Activated naive CD8-positive, alpha-beta T cell treated with anti-CD3 and anti-CD28 coated beads, Interleukin-2, amount 10 ng/mL, durations not matched to agents 7 days and 5 days (primary cell): ENCODE measurements around the gene SPRR3. TPM values are rescaled to one million over a fixed set of nuclear protein-coding genes. Genes with fewer than 3 reads are reported as not detected.

ENCODE experiments used
- ATAC-seq: fragments of 150-1000 bp; cut with Tn5 transposase; one replicate; pipeline ENCODE4 v1.10.0; 2021; ENCODE audit warnings: low read depth, moderate library complexity
- POLR2A ChIA-PET: fragments of 350-600 bp; sonication (Branson Sonifier 250); formaldehyde crosslinking; loops from one replicate; lab custom pipeline; 2021; ENCODE audit warnings: antibody characterized with exemption; lab: Charles Lee
- DNase-seq: peaks from one replicate; pipeline ENCODE4 v3.0.0; 2021
- H3K27ac Mint-ChIP-seq: one replicate; pipeline ENCODE4 v1.8.0; 2022; ENCODE audit warnings: mild to moderate bottlenecking, mixed read lengths
- H3K27me3 Mint-ChIP-seq: one replicate; pipeline ENCODE4 v1.8.0; 2022; ENCODE audit warnings: mild to moderate bottlenecking, moderate library complexity, mixed read lengths
- H3K36me3 Mint-ChIP-seq: one replicate; pipeline ENCODE4 v1.8.0; 2021; ENCODE audit warnings: mild to moderate bottlenecking, mixed read lengths
- H3K4me1 Mint-ChIP-seq: one replicate; pipeline ENCODE4 v1.8.0; 2021; ENCODE audit warnings: mixed read lengths
- H3K4me3 Mint-ChIP-seq: one replicate; pipeline ENCODE4 v1.8.0; 2022; ENCODE audit warnings: mild to moderate bottlenecking, moderate library complexity, mixed read lengths
- H3K9me3 Mint-ChIP-seq: one replicate; pipeline ENCODE4 v1.8.0; 2021; ENCODE audit warnings: mixed read lengths
- total RNA-seq, 2 experiments: library from RNA; stranded (reverse); gene quantifications; one replicate each; pipeline ENCODE4 v1.2.3, GENCODE V29; 2021

SPRR3 gene
- total RNA-seq, 2 experiments from 2014 or later, result not detected

GRCh38 chr1:152969036-152969435 is 32.5 kb upstream of the SPRR3 start:
- H3K27ac Mint-ChIP-seq, result no peak overlapping the region
- H3K9me3 Mint-ChIP-seq, result no peaks in the 10 kb centered on the region
- H3K36me3 Mint-ChIP-seq, result no peaks in the 10 kb centered on the region
- POLR2A ChIA-PET, result no interaction called here
- no peak overlapping the region for H3K4me3 Mint-ChIP-seq
- DNase-seq (no peak), ATAC-seq (no peak)
- peaks cover 2% of the 10 kb centered on the region for H3K27me3 Mint-ChIP-seq
- no peaks in the 10 kb centered on the region for H3K4me1 Mint-ChIP-seq

- DNase-seq, result no peak
- Mint-ChIP-seq H3K27me3 (peaks cover 2% of the 10 kb centered on the region), H3K36me3 (no peaks in the 10 kb centered on the region), H3K9me3 (no peaks in the 10 kb centered on the region), H3K27ac (no peak within 1 kb of the TSS), H3K4me3 (no peak within 1 kb of the TSS), H3K4me1 (no peaks in the 10 kb centered on the region)
- POLR2A ChIA-PET, result no interaction called here
- ATAC-seq, result no peak
These were observed 31.1 kb upstream of the SPRR3 start, which contains the start of gene SPRR4 for GRCh38 chr1:152970495-152970894. Gene SPRR4, plus strand, starts transcription at chr1:152970648. Its CDS starts 1,243 bp downstream, at chr1:152971891.

GRCh38 chr1:152972196-152972886 is 29.2 kb upstream of the SPRR3 start:
- Mint-ChIP-seq H3K4me3 (no peak overlapping the region), H3K27ac (no peak overlapping the region), H3K4me1 (no peaks in the 10 kb centered on the region), H3K27me3 (peaks cover 2% of the 10 kb centered on the region), H3K36me3 (no peaks in the 10 kb centered on the region), H3K9me3 (no peaks in the 10 kb centered on the region)
- POLR2A ChIA-PET, result no interaction called here
- no peak for DNase-seq
- ATAC-seq, result no peak

- Mint-ChIP-seq H3K9me3 (no peaks in the 10 kb centered on the region), H3K36me3 (no peaks in the 10 kb centered on the region), H3K4me1 (no peaks in the 10 kb centered on the region), H3K4me3 (no peak overlapping the region), H3K27me3 (peaks cover 2% of the 10 kb centered on the region), H3K27ac (no peak overlapping the region)
- ATAC-seq, result no peak
- DNase-seq, result no peak
- POLR2A ChIA-PET, result no interaction called here
These were observed 24.9 kb upstream of the SPRR3 start for GRCh38 chr1:152976688-152977087.

- H3K4me3 Mint-ChIP-seq, result no peak overlapping the region
- no peaks in the 10 kb centered on the region for H3K9me3 Mint-ChIP-seq
These were observed 23.9 kb upstream of the SPRR3 start for GRCh38 chr1:152977614-152978013.

GRCh38 chr1:152980676-152981075 is 20.9 kb upstream of the SPRR3 start:
- Mint-ChIP-seq H3K9me3 (no peaks in the 10 kb centered on the region), H3K27me3 (peaks cover 6% of the 10 kb centered on the region), H3K4me3 (no peak overlapping the region), H3K4me1 (no peaks in the 10 kb centered on the region), H3K27ac (no peak overlapping the region), H3K36me3 (no peaks in the 10 kb centered on the region)
- ATAC-seq, result no peak
- DNase-seq, result no peak
- POLR2A ChIA-PET, result no interaction called here

More at GRCh38 chr1:152977614-152978013, 23.9 kb upstream of the SPRR3 start:
- H3K27me3 Mint-ChIP-seq, result peaks cover 2% of the 10 kb centered on the region
- no peak for ATAC-seq
- POLR2A ChIA-PET, result no interaction called here
- no peak overlapping the region for H3K27ac Mint-ChIP-seq
- H3K4me1 Mint-ChIP-seq, result no peaks in the 10 kb centered on the region
- no peaks in the 10 kb centered on the region for H3K36me3 Mint-ChIP-seq
- DNase-seq, result no peak

- no peak overlapping the region for H3K4me3 Mint-ChIP-seq
- peaks cover 6% of the 10 kb centered on the region for H3K27me3 Mint-ChIP-seq
- no peak for ATAC-seq
- no peaks in the 10 kb centered on the region for H3K36me3 Mint-ChIP-seq
- no peak overlapping the region for H3K27ac Mint-ChIP-seq
- H3K4me1 Mint-ChIP-seq, result no peaks in the 10 kb centered on the region
- H3K9me3 Mint-ChIP-seq, result no peaks in the 10 kb centered on the region
- no peak for DNase-seq
- POLR2A ChIA-PET, result no interaction called here
These were observed 20.2 kb upstream of the SPRR3 start for GRCh38 chr1:152981146-152981871.

- POLR2A ChIA-PET, result no interaction called here
- no peaks in the 10 kb centered on the region for H3K36me3 Mint-ChIP-seq
- H3K27me3 Mint-ChIP-seq, result peaks cover 6% of the 10 kb centered on the region
- H3K27ac Mint-ChIP-seq, result no peak overlapping the region
- no peak overlapping the region for H3K4me3 Mint-ChIP-seq
- no peaks in the 10 kb centered on the region for H3K9me3 Mint-ChIP-seq
- DNase-seq, result no peak
- no peaks in the 10 kb centered on the region for H3K4me1 Mint-ChIP-seq
- ATAC-seq, result no peak
These were observed 19.5 kb upstream of the SPRR3 start for GRCh38 chr1:152982076-152982475.

- no peaks in the 10 kb centered on the region for H3K9me3 Mint-ChIP-seq
- POLR2A ChIA-PET, result no interaction called here
These were observed 18.3 kb upstream of the SPRR3 start for GRCh38 chr1:152983234-152983633.

GRCh38 chr1:152983743-152984142 is 17.8 kb upstream of the SPRR3 start, which contains the start of gene SPRR1A:
Gene SPRR1A, plus strand, starts transcription at chr1:152984081. Its CDS starts 1,150 bp downstream, at chr1:152985231.
- POLR2A ChIA-PET, result no interaction called here
- no peak for ATAC-seq
- no peaks in the 10 kb centered on the region for H3K4me1 Mint-ChIP-seq
- no peaks in the 10 kb centered on the region for H3K36me3 Mint-ChIP-seq
- H3K4me3 Mint-ChIP-seq, result no peak within 1 kb of the TSS
- peaks cover 8% of the 10 kb centered on the region for H3K27me3 Mint-ChIP-seq
- no peaks in the 10 kb centered on the region for H3K9me3 Mint-ChIP-seq
- no peak within 1 kb of the TSS for H3K27ac Mint-ChIP-seq
- DNase-seq, result no peak

More at GRCh38 chr1:152983234-152983633, 18.3 kb upstream of the SPRR3 start:
- H3K36me3 Mint-ChIP-seq, result no peaks in the 10 kb centered on the region
- no peak for DNase-seq
- ATAC-seq, result no peak
- peaks cover 8% of the 10 kb centered on the region for H3K27me3 Mint-ChIP-seq
- no peaks in the 10 kb centered on the region for H3K4me1 Mint-ChIP-seq
- no peak overlapping the region for H3K27ac Mint-ChIP-seq
- H3K4me3 Mint-ChIP-seq, result no peak overlapping the region

GRCh38 chr1:152986578-152986977 is 15.0 kb upstream of the SPRR3 start:
- H3K9me3 Mint-ChIP-seq, result no peaks in the 10 kb centered on the region
- no peak overlapping the region for H3K4me3 Mint-ChIP-seq
- POLR2A ChIA-PET, result no interaction called here
- DNase-seq, result no peak
- ATAC-seq, result no peak
- H3K36me3 Mint-ChIP-seq, result no peaks in the 10 kb centered on the region
- no peaks in the 10 kb centered on the region for H3K4me1 Mint-ChIP-seq
- no peak overlapping the region for H3K27ac Mint-ChIP-seq
- H3K27me3 Mint-ChIP-seq, result peaks cover 12% of the 10 kb centered on the region

GRCh38 chr1:152993186-152993585 is 8.4 kb upstream of the SPRR3 start:
- ATAC-seq, result no peak
- DNase-seq, result no peak
- H3K4me3 Mint-ChIP-seq, result no peak overlapping the region
- H3K4me1 Mint-ChIP-seq, result no peaks in the 10 kb centered on the region
- H3K27me3 Mint-ChIP-seq, result peaks cover 17% of the 10 kb centered on the region
- no peak overlapping the region for H3K27ac Mint-ChIP-seq
- no peaks in the 10 kb centered on the region for H3K36me3 Mint-ChIP-seq
- H3K9me3 Mint-ChIP-seq, result no peaks in the 10 kb centered on the region
- POLR2A ChIA-PET, result no interaction called here

- H3K4me1 Mint-ChIP-seq, result no peaks in the 10 kb centered on the region
- POLR2A ChIA-PET, result no interaction called here
- H3K27ac Mint-ChIP-seq, result no peak overlapping the region
- no peak overlapping the region for H3K4me3 Mint-ChIP-seq
- ATAC-seq (no peak), DNase-seq (no peak)
- no peaks in the 10 kb centered on the region for H3K9me3 Mint-ChIP-seq
- H3K27me3 Mint-ChIP-seq, result peaks cover 13% of the 10 kb centered on the region
- H3K36me3 Mint-ChIP-seq, result no peaks in the 10 kb centered on the region
These were observed 5.7 kb upstream of the SPRR3 start for GRCh38 chr1:152995842-152996241.
